HG02798 (cell line): ENCODE data around the gene ACTR10.
A peak's percentile ranks its signal among the peaks of the same experiment; 100 is the strongest.
"Not testable (repeated sequence)": the region's sequence is repeated elsewhere in the genome, so short reads cannot be mapped to it uniquely, and the experiment has no call there.

ENCODE experiments used
- ATAC-seq: cut with Tn5 transposase; IDR thresholded peaks from one replicate; pipeline ENCODE4 v1.9.1; 2021; ENCODE audit warnings: mild to moderate bottlenecking; ENCODE audit not compliant: unreplicated experiment, poor library complexity

Gene ACTR10

DNA sequence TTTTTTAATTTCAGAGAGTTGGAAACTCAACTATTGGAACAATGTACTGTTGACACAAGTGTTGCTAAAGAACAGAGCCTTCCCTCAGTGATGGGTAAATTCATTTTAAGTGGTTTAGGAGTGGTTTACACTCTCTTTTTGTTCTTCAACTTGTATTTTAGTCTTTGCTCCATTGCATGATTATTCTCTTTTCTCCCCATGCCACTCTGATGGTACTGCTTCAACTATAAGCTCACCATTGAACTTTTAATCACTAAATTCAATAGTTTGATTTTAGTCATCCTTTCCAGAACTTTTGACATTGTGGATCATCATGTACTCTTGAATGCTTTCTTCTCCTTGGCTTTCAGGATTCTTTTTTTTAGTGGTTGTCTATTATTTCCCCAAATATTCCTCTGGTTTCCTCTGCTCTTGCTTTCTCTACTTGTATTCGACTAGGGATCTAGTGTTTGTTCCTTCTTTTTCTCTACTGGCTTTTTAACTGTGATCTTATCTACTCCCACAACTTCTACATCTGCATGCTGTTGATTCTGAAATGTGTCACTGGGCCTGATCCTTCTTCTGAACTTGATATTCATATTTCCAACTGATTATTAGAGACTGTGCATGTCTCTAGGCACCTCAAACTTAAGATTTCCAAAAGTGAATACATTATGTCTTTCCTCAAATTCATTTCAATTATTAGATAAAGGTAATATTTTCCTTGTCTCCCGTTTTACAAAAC is 15.4 kb downstream of the ACTR10 start:
- no peak for ATAC-seq

DNA sequence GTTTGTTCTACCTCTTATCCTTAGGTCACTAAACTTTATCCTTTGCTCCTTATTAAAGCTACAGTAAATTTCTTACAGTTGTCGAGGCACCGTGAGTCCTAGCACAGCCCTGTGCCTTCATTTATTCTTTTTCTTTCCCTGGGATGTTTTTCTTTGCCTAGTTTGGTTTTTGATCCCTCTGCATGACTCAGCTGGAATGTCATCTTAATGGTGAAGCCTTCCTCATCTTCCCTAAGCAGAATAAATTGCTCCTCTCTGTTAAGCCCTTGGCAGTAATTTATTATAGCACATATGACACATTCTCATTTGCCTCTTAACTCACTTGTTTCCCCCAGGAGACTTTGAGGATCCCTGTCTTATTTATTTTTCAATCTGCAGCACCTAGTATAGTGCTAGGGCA is 16.6 kb downstream of the ACTR10 start:
- ATAC-seq: no peak

DNA sequence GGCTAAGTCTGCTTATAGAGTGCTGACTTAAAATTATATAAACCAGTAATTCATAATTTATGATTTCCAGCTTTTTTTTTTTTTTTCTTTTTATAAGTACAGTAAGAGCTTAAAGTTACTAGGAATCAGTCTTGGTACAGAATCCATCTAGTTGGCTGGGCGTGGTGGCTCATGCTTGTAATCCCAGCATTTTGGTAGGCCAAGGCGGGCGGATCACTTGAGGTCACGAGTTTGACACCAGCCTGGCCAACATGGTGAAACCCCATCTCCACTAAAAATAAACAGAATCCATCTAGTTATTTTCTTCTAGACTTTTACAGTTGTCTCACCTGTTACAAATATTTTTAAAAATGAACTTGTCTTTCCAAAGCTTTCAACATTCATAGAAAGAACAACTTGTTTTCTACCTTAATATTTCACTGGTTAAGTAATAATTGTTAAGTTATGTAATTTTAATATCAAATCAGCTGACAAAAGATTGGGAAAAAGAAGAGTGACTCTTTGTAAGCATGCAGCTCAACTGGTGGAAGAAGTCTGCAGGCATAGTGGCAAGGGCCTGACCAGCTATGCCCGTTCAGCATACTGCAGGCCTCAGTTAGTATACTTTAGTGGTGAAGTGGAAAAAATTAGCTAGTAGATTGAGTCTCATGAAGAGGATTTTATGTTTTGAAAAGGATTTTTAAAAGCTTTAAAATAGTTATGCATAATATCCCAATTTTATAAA is 27.3 kb downstream of the ACTR10 start:
- no peak for ATAC-seq

DNA sequence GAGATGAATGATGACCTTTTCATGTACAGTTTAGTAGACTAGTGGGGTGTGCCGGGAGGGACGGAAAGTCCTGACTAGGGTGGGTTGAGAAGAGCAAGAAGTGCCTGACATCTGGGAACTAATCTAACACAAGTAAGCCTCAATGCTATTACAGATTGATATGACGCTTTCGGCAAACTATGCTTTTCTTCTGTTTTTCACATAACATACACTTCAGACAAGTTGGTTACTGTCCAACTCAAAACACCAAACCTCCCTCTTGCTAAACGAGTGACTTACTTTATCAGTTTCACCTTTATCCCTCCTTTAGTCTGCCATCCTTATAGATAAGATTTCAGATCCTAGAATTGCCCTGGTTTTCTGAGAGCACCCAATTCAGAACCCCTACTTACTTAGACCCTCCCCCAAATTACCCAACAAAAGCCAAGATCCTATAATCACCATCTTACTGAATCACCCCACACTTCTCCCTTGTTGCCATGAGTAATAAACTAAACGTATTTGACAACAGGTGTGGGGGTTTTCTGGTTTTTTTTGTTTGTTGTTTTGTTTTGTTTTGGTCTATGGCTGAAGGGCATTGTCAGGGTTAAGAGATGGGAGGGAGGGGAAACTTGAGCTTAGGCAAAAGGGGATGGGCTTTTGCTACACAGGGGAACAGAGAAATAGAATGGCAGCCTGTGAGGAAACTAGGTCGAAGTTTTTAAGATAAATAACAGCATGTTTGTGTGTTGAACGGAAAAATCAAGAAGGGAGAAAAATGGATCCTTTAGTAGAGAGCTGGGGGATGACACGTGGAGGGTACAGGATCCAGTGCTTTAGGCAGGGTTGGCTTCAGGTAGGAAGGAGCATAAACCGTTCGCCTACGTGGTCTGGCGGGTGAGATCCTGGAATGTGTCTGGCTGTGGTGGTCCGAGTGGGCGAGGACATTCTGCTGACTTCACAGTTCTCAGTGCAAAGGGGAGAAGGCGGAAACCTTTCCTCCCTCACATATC is 38.6 kb downstream of the ACTR10 start:
- no peak for ATAC-seq

GRCh38 chr14:58239244-58240195 is 39.6 kb downstream of the ACTR10 start:
- ATAC-seq: peak; percentile 35

DNA sequence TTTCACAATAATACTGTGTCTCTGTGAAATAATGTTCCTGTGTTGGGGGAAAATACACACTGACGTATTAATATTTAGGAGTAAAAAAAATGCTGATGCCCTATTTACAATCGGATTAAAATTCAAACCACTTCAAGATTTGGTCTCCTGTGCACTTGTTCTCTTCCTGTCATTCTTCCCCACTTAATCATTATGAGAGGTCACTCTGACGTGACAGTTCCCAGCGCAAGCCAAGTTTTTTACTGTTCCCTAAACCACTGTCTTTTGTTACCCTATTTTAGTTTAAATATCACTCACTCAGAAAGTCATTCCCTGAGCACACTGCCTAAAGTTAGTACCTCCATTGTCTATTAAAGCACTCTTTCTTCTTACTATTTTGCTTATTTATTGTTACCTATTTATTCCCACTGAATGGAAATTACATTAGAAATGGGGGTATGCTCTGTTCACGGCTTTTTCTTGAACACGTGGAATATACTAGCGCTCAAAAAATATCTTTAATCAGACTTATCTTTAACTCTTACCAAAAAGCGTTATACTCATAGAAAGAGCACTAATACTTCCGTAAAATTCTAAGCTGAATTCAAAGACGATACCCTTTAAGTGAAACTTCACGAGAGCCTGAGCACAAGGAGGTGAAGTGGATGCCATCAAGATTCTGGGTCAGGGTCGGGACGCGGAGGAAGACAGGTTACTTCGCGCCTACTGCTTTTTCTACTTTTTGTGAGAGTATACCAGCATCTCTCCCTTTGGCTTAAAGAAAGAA is 44.0 kb downstream of the ACTR10 start:
- peak; percentile 34 for ATAC-seq

DNA sequence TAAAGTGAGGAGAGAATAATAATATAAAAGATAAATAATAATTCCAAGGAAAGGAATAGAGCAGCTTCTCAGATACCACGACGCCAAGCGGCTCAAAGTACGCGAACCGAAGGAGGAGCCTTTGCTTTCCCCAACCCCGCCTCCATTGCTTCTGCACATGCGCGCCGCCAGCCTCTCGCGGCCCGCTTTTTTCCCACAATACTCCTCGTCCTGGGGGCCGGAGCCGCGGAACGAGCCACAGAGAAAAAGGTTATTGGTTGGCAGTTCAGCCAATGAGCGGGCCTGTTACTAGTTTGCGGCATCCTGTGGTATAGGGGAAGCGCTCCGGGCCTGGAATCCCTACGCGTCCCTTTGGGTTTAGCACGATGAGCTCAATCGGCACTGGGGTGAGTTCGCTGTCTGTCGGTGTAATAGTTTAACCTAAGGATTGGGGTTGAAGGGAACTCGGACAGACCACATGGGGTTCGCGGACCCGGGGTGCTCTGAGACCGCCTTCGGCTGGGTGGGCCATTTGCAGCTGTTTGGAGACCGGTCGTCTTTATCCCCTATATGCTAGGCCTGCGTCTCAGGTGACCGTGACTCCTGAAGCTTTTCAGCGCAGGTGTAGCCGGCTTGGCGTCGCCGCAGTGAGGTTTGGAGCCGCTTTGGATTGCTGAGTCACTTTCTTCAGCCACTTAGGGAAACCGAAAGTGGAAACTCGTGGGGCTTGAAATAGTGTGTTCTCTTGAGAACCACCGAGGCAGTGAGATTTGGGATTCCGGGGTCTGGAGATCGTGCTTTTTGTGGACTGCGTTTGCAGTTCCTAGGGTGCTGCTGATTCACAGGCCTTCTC is 44.8 kb downstream of the ACTR10 start, which contains the start of gene PSMA3:
TSS of gene PSMA3 (plus strand) at position 288 of the 832 bp plus-strand sequence. CDS start at position 366, 78 bp downstream.
- peak; percentile 94 for ATAC-seq

- ATAC-seq: no peak
These were observed 45.6 kb downstream of the ACTR10 start for GRCh38 chr14:58245562-58245961.

- no peak for ATAC-seq
These were observed 49.7 kb downstream of the ACTR10 start for GRCh38 chr14:58249611-58250010.

- no peak for ATAC-seq
These were observed 58.2 kb downstream of the ACTR10 start for GRCh38 chr14:58258156-58258555.

DNA sequence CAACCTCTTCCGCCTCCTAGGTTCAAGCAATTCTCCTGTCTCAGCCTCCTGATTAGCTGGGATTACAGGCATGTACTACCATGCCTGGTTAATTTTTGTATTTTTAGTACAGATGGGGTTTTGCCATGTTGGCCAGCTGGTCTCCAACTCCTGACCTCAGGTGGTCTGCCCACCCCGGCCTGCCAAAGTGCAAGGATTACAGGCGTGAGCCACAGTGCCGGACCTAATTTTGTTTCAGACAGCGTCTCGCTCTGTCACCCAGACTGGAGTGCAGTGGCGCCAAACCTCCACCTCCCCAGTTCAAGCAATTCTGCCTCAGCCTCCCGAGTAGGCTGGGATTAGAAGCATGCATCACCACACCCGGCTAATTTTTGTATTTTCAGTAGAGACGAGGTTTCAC is 62.1 kb downstream of the ACTR10 start:
- ATAC-seq: not testable (repeated sequence)

- no peak for ATAC-seq
These were observed 65.5 kb downstream of the ACTR10 start for GRCh38 chr14:58265401-58265800.

DNA sequence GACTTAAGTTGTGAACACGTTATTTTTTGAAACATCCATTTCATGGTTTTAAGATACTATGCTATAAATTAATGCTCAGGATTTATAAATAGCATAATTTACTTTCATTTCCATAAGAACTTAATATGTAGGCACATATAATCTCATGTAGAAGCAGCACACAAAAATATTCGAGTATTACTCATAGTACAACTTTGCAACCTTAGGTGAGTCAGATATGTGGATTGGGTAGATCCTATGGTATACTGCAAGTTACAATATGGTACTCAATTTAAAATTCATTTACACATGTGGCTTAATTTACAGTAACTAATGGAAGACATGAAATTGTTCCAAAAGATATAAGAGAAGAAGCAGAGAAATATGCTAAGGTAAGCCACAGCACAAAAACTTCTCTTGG is 70.7 kb downstream of the ACTR10 start:
- no peak for ATAC-seq

GRCh38 chr14:58272588-58273372 is 72.8 kb downstream of the ACTR10 start:
- ATAC-seq: no peak

GRCh38 chr14:58274881-58275280 is 74.9 kb downstream of the ACTR10 start:
- ATAC-seq: no peak

DNA sequence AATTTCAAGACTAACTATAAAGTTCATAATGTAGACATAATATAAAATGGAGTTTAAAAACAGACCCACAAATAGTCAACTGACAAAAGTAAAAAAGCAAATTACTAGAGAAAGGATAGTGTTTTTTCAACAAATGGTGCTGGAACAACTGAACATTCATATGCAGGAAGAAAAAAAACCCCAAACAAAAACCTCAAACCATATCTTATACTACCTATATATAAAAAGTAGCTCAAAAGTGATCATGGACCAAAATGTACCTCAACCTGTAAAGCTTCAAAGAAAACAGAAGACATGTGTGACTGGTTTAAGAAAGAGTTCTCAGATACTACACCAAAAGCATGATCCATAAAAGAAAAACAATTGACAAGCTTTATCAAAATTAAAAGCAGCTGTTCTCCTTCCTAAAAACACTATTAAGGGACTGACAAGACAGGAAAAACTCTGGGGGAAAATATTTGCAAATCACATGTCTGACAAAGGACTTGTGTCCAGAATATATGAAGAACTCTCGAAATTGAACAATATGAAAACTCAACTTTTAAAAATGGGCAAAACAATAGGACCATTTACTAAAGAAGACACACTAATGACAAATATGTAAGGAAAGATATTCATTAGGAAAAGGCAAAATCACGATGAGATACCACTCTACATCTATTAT is 75.7 kb downstream of the ACTR10 start:
- ATAC-seq: no peak

- no peak for ATAC-seq
These were observed 76.3 kb downstream of the ACTR10 start for GRCh38 chr14:58276208-58276607.
